Measurements from ENCODE around the gene HOXA2. TPM values are rescaled to one million over a fixed set of nuclear protein-coding genes. Genes with fewer than 3 reads are reported as not detected.

Gene HOXA2
- total RNA-seq, 1 donor from 2014 or later = 17.9 TPM

DNA sequence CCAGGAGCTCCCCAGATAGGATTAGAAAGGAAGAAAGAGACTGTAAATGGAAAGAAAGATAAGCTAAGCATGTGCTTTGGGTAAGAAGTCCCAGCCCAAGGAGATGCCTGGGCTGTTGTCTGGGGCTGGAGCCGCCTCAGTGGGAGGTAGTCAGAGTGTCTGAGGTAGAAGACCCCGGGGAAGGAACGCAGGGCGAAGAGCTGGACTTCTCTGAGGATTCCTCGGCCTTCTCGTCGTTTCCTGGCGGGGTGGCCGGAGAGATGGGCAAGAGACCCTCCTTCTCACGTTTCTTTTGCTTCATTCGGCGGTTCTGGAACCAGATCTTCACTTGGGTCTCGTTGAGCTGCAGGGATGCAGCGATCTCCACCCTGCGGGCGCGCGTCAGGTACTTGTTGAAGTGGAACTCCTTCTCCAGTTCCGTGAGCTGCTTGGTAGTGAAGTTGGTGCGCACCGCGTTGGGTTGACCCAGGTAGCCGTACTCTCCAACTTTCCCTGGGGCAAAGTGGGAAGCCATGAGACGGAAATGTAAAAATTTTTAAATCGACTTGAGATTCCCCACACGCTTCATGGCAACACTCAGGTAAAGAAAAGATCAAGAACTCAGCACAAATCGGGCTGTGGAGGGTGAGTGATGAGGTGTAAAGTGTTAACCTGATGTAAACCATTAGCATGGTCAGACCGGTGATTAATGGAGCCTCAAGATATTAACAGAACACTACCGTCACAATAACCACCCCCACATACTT, 8.0 kb downstream of the HOXA2 start:
- H3K9me3 Mint-ChIP-seq (ENCODE audit: low read depth) = no peaks in the 10 kb centered on the region
- peaks cover 59% of the 10 kb centered on the region for H3K4me1 Mint-ChIP-seq (ENCODE audit: low read depth)
- peak overlapping the region; percentile 98 for H3K27ac Mint-ChIP-seq
- peaks cover 11% of the 10 kb centered on the region for H3K36me3 Mint-ChIP-seq (ENCODE audit: insufficient read depth)
- TF ChIP-seq, protein P1, sequence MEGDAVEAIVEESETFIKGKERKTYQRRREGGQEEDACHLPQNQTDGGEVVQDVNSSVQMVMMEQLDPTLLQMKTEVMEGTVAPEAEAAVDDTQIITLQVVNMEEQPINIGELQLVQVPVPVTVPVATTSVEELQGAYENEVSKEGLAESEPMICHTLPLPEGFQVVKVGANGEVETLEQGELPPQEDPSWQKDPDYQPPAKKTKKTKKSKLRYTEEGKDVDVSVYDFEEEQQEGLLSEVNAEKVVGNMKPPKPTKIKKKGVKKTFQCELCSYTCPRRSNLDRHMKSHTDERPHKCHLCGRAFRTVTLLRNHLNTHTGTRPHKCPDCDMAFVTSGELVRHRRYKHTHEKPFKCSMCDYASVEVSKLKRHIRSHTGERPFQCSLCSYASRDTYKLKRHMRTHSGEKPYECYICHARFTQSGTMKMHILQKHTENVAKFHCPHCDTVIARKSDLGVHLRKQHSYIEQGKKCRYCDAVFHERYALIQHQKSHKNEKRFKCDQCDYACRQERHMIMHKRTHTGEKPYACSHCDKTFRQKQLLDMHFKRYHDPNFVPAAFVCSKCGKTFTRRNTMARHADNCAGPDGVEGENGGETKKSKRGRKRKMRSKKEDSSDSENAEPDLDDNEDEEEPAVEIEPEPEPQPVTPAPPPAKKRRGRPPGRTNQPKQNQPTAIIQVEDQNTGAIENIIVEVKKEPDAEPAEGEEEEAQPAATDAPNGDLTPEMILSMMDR (IDR thresholded peaks at IDR 0.05; ENCODE audit: unreplicated experiment) = no peak
- peak overlapping the region; percentile 94 for H3K4me3 Mint-ChIP-seq (ENCODE audit: low read depth)
- no peaks in the 10 kb centered on the region for H3K27me3 Mint-ChIP-seq
- DNase-seq (ENCODE audit: low spot score, unreplicated experiment) = no peak

DNA sequence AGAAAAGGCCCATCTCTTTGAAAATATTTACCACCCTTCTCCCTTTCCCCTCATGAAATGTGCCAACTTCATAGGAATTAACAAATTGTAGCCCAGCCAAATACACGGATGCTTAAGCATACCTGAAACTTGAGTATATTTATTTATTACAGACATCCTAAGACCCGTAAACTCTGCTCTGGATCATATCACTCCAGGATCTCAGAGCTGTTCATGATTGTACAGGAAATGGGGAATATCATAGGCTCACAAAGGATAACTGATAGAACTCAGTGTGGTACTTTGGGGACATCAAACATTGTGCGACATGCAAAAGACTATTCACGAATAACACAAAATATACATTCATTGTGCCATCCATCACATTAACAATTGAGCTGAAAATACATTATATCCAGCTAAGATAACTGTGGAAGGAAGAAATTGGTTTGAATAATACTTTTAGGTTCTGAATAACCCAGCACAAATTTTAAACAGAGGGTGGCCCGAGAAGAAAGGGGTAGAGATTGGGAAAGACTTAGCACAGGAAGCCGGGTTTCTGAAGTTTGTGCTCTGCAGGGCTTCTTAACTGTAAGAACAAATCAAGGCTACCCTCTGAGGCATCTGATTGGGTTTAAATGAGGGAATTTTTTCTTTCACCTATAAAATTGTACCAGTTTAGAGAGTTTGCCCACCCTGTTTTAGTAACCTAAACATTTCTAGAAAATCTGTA, 9.1 kb downstream of the HOXA2 start:
- Mint-ChIP-seq H3K27me3 (no peaks in the 10 kb centered on the region), H3K36me3 (ENCODE audit: insufficient read depth) (peaks cover 8% of the 10 kb centered on the region), H3K4me3 (ENCODE audit: low read depth) (peak overlapping the region; percentile 94), H3K27ac (peak overlapping the region; percentile 37), H3K4me1 (ENCODE audit: low read depth) (peaks cover 62% of the 10 kb centered on the region), H3K9me3 (ENCODE audit: low read depth) (no peaks in the 10 kb centered on the region)
- TF ChIP-seq, protein P1 (IDR thresholded peaks at IDR 0.05; ENCODE audit: unreplicated experiment) = no peak
- DNase-seq (ENCODE audit: low spot score, unreplicated experiment) = no peak

DNA sequence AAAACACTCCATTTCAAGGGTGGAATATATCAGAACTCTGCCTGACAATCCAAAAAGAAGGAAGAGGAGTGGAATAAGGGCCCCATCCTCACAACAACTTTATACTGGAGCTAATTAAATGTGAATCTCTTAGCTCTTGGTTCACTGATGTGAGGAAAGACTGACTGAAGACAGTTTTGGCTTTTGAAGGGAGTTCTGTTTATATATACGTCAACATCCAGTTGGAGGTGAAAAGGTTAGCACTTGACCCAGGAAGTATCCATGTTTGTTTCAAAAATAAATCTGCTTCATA, 9.7 kb downstream of the HOXA2 start:
- Mint-ChIP-seq H3K27ac (peak overlapping the region; percentile 94), H3K27me3 (no peaks in the 10 kb centered on the region), H3K4me3 (ENCODE audit: low read depth) (peak overlapping the region; percentile 53), H3K4me1 (ENCODE audit: low read depth) (peaks cover 61% of the 10 kb centered on the region), H3K9me3 (ENCODE audit: low read depth) (no peaks in the 10 kb centered on the region), H3K36me3 (ENCODE audit: insufficient read depth) (peaks cover 7% of the 10 kb centered on the region)
- TF ChIP-seq, protein P1 (IDR thresholded peaks at IDR 0.05; ENCODE audit: unreplicated experiment) = no peak
- DNase-seq (ENCODE audit: low spot score, unreplicated experiment) = no peak

DNA sequence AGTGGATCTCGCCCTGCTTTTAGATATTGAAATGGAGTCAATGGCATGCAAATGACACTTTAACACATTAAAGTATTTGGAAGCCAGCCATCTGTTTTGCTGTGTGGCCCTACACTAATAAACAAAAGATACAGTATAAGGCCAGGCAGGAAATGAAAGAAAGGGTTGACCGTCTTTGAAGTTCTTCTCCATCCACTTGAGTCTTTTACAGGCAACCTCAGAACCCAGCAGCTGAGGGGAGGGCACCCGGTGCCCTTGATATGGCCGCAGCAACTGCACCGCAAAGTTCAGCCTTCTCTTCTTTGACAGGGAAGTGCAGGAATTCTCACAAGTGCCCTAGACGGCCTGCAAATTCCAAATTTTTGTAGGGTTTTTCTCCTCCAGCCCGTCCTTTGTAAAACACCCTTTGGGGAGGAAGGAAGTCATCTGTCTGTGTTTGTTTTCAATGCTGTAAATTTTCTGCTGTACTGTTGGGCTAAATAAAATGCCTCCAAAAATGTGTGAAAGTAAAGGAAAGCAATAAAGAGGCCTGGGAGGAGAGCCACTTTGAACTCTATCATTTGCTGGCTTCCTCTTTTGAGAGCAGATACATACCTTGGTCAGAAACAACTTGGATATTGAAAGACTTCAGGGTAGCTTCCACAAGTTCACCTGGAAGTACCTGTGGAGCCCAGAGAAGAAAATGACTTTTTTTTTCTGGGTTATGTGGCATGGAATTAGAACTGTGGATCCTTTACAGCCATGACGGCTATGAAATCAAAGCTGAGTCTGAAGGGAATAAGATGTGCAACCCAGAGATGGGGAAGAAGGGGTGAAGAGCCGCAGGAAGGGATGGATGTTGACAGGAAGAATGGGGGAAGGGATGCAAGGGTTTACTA, 10.3 kb downstream of the HOXA2 start:
- TF ChIP-seq, protein P1 (IDR thresholded peaks at IDR 0.05; ENCODE audit: unreplicated experiment) = no peak
- Mint-ChIP-seq H3K4me1 (ENCODE audit: low read depth) (peaks cover 59% of the 10 kb centered on the region), H3K9me3 (ENCODE audit: low read depth) (peaks cover 4% of the 10 kb centered on the region), H3K4me3 (ENCODE audit: low read depth) (peak overlapping the region; percentile 53), H3K36me3 (ENCODE audit: insufficient read depth) (peaks cover 7% of the 10 kb centered on the region), H3K27me3 (no peaks in the 10 kb centered on the region), H3K27ac (peak overlapping the region; percentile 94)
- DNase-seq (ENCODE audit: low spot score, unreplicated experiment) = no peak

DNA sequence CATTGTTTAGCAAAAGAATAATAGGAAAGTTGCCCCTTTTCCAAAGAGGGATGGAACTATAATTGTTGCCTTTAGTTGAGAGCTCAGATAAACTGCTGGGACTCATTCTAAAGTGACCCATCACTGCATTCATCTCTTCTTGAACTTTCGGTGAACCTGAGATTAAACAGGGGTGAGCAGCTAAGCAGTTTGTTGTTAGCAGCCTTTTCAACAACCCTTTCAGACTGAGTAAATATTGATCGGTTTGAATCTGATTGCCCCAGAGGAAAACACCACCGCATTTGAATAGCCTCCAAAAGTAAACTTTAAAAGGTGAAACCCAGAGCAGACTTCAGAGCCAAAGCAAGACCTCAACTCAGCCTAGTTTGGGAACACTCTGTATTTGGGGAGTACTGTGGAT, 11.4 kb downstream of the HOXA2 start:
- peak overlapping the region; percentile 57 for H3K4me3 Mint-ChIP-seq (ENCODE audit: low read depth)
- DNase-seq (ENCODE audit: low spot score, unreplicated experiment) = no peak
- no peaks in the 10 kb centered on the region for H3K27me3 Mint-ChIP-seq
- peak overlapping the region; percentile 94 for H3K27ac Mint-ChIP-seq
- peaks cover 4% of the 10 kb centered on the region for H3K9me3 Mint-ChIP-seq (ENCODE audit: low read depth)
- H3K4me1 Mint-ChIP-seq (ENCODE audit: low read depth) = peaks cover 59% of the 10 kb centered on the region
- H3K36me3 Mint-ChIP-seq (ENCODE audit: insufficient read depth) = peaks cover 6% of the 10 kb centered on the region
- TF ChIP-seq, protein P1 (IDR thresholded peaks at IDR 0.05; ENCODE audit: unreplicated experiment) = no peak
